GM23338 (cell line): Measurements from ENCODE around the gene NENF.

Source experiments
- CREB1 ChIP-seq: fragments of 250-450 bp; sonication (Bioruptor Pico); IDR thresholded peaks from 2 replicates; pipeline ENCODE4 v1.5.0; 2020; ENCODE audit warnings: low read depth, mild to moderate bottlenecking, moderate library complexity
- CTCF ChIP-seq, 2 experiments: fragments of 200-600 bp in 1 of 2; sonication (generic) in 1 of 2; conservative IDR thresholded peaks; 2 replicates each; pipeline versions ENCODE4 v1.5.1 to v1.6.1; 2016 to 2017; ENCODE audit warnings: antibody characterized with exemption in 2 of 2, low read depth in 2 of 2, mild to moderate bottlenecking in 2 of 2, moderate library complexity in 1 of 2
- ETS1 ChIP-seq: IDR thresholded peaks from 2 replicates; pipeline ENCODE4 v1.6.1; 2016; ENCODE audit warnings: antibody characterized with exemption
- EZH2 ChIP-seq: fragments of 200-600 bp; sonication (generic); IDR thresholded peaks from one replicate; pipeline ENCODE4 v1.8.0; 2017; ENCODE audit warnings: antibody characterized with exemption, mild to moderate bottlenecking, low read depth; ENCODE audit not compliant: unreplicated experiment
- EZH2phosphoT487 ChIP-seq: fragments of 200-600 bp; sonication (generic); IDR thresholded peaks from one replicate; pipeline ENCODE4 v1.8.1; 2018; ENCODE audit warnings: antibody characterized with exemption; ENCODE audit not compliant: unreplicated experiment
- JUNB ChIP-seq: IDR thresholded peaks from one replicate; pipeline ENCODE4 v1.6.1; 2016; ENCODE audit warnings: antibody characterized with exemption; ENCODE audit not compliant: unreplicated experiment
- POLR2AphosphoS5 ChIP-seq: IDR thresholded peaks from 2 replicates; pipeline ENCODE4 v1.6.1; 2016; ENCODE audit warnings: antibody characterized with exemption, low read depth
- REST ChIP-seq: IDR thresholded peaks from one replicate; pipeline ENCODE4 v1.6.1; 2018; ENCODE audit warnings: antibody characterized with exemption; ENCODE audit not compliant: unreplicated experiment
- ZNF331 ChIP-seq: fragments of 250-450 bp; sonication (Bioruptor Pico); IDR thresholded peaks from 2 replicates; pipeline ENCODE4 v1.5.0; 2020; ENCODE audit warnings: low read depth, mild to moderate bottlenecking, moderate library complexity

GRCh38 chr1:212431644-212432043 is 1.1 kb upstream of the NENF start:
- TF ChIP-seq CTCF (conservative IDR thresholded peaks at IDR 0.05; ENCODE audit: low read depth in 2 of 2): no peak
- TF ChIP-seq EZH2: no peak
- TF ChIP-seq ETS1: no peak
- TF ChIP-seq POLR2AphosphoS5: no peak
- no peak for TF ChIP-seq REST
- TF ChIP-seq ZNF331 (CRISPR knock-in tag): no peak
- TF ChIP-seq EZH2phosphoT487: no peak
- TF ChIP-seq CREB1 (CRISPR knock-in tag): no peak
- no peak for TF ChIP-seq JUNB
